Smooth muscle cell (in vitro differentiated cells): ENCODE data around the gene TGFBI. TPM values are rescaled to one million over a fixed set of nuclear protein-coding genes. Genes with fewer than 3 reads are reported as not detected.
A peak's percentile ranks its signal among the peaks of the same experiment; 100 is the strongest.

Experiments used
- DNase-seq: peaks from one replicate; lab custom pipeline; 2025; ENCODE audit not compliant: unreplicated experiment; lab: John Stamatoyannopoulos, UW
- H2AFZ ChIP-seq: fragments of 200-600 bp; sonication (generic); 2 replicates; pipeline ENCODE4 v1.6.0; 2016; ENCODE audit warnings: antibody characterized with exemption, low read depth, mild to moderate bottlenecking
- H3F3A ChIP-seq: fragments of 200-600 bp; sonication (generic); 2 replicates; pipeline ENCODE4 v1.6.0; 2017; ENCODE audit warnings: antibody characterized with exemption, low read depth
- H3K27ac ChIP-seq: fragments of 200-600 bp; sonication (generic); 2 replicates; pipeline ENCODE4 v1.5.1; 2016; ENCODE audit warnings: low read depth, mild to moderate bottlenecking
- H3K27me3 ChIP-seq: fragments of 200-600 bp; sonication (generic); 2 replicates; pipeline ENCODE4 v1.6.1; 2016; ENCODE audit warnings: low read depth, mild to moderate bottlenecking
- H3K36me3 ChIP-seq: fragments of 200-600 bp; sonication (generic); 2 replicates; pipeline ENCODE4 v1.5.1; 2016; ENCODE audit warnings: low read depth
- H3K4me1 ChIP-seq: fragments of 200-600 bp; sonication (generic); 2 replicates; pipeline ENCODE4 v1.5.1; 2016; ENCODE audit warnings: low read depth
- H3K4me2 ChIP-seq: fragments of 200-600 bp; sonication (generic); 2 replicates; pipeline ENCODE4 v1.6.0; 2016; ENCODE audit warnings: mild to moderate bottlenecking
- H3K4me3 ChIP-seq: fragments of 200-600 bp; sonication (generic); 2 replicates; pipeline ENCODE4 v1.5.1; 2016; ENCODE audit warnings: mild to moderate bottlenecking
- H3K79me2 ChIP-seq: fragments of 200-600 bp; sonication (generic); 2 replicates; pipeline ENCODE4 v1.6.0; 2016; ENCODE audit warnings: low read depth, mild to moderate bottlenecking
- H3K9ac ChIP-seq: fragments of 200-600 bp; sonication (generic); 2 replicates; pipeline ENCODE4 v1.6.0; 2016; ENCODE audit warnings: low read depth
- H3K9me3 ChIP-seq: fragments of 200-600 bp; sonication (generic); replicated peaks from 2 replicates; pipeline ENCODE4 v1.5.1; 2016; ENCODE audit warnings: low read depth
- H4K20me1 ChIP-seq: fragments of 200-600 bp; sonication (generic); 2 replicates; pipeline ENCODE4 v1.6.0; 2016; ENCODE audit warnings: low read depth
- CTCF ChIP-seq: fragments of 200-600 bp; sonication (generic); IDR thresholded peaks from 2 replicates; pipeline ENCODE4 v1.5.1; 2017; ENCODE audit warnings: borderline replicate concordance, mild to moderate bottlenecking, antibody characterized with exemption; ENCODE audit not compliant: insufficient read depth, poor library complexity, severe bottlenecking
- WGBS: methylation state at CpG from one replicate; pipeline ENCODE4 v1.1.7; 2016; ENCODE audit warnings: low lambda C conversion rate; 5-methylcytosine and 5-hydroxymethylcytosine counted together
- polyA plus RNA-seq: library from polyadenylated mRNA; unstranded; fragments of >200 nt; fragmentation: Nextera tagmentation; extraction: Ambion mirVana; gene quantifications from 2 replicates; pipeline ENCODE4 v1.2.1, GENCODE V29; 2016
- total RNA-seq: library from RNA; depleted of rRNA; stranded (reverse); fragments of >200 nt; gene quantifications from 2 replicates; pipeline ENCODE4 v1.2.3, GENCODE V29; 2014

Gene TGFBI
- total and polyA plus RNA-seq, 2 experiments from 2014 or later: 2,505 to 2,635 TPM

- Histone ChIP-seq H3K27me3 (no peaks in the 10 kb centered on the region), H3K9ac (peak overlapping the region; percentile 71), H3K79me2 (peaks cover 75% of the 10 kb centered on the region), H3K4me2 (peak overlapping the region; percentile 90), H4K20me1 (peaks cover 43% of the 10 kb centered on the region), H2AFZ (no peak overlapping the region), H3K27ac (peak overlapping the region; percentile 95), H3K36me3 (peaks cover 6% of the 10 kb centered on the region), H3F3A (peaks cover 42% of the 10 kb centered on the region), H3K9me3 (no peaks in the 10 kb centered on the region), H3K4me1 (peaks cover 37% of the 10 kb centered on the region), H3K4me3 (no peak overlapping the region)
- TF ChIP-seq CTCF: no peak
- DNase-seq: no peak
- 28% methylated on average over 2 of the region's 2 CpGs for WGBS
These were observed 3.8 kb downstream of the TGFBI start for GRCh38 chr5:136032564-136032963.

- DNase-seq: no peak
- Histone ChIP-seq H3K9me3 (no peaks in the 10 kb centered on the region), H3K4me3 (no peak overlapping the region), H3K4me2 (peak overlapping the region; percentile 90), H4K20me1 (peaks cover 43% of the 10 kb centered on the region), H2AFZ (no peak overlapping the region), H3F3A (peaks cover 42% of the 10 kb centered on the region), H3K9ac (no peak overlapping the region), H3K27me3 (no peaks in the 10 kb centered on the region), H3K27ac (peak overlapping the region; percentile 95), H3K4me1 (peaks cover 37% of the 10 kb centered on the region), H3K79me2 (peaks cover 71% of the 10 kb centered on the region), H3K36me3 (peaks cover 6% of the 10 kb centered on the region)
- TF ChIP-seq CTCF: no peak
- 0% methylated on average over 1 of the region's 1 CpG for WGBS
These were observed 4.4 kb downstream of the TGFBI start for GRCh38 chr5:136033234-136033633.

GRCh38 chr5:136033848-136034247 is 5.1 kb downstream of the TGFBI start:
- H3K79me2 ChIP-seq: peaks cover 68% of the 10 kb centered on the region
- H3K4me2 ChIP-seq: peak overlapping the region; percentile 90
- peak overlapping the region; percentile 95 for H3K27ac ChIP-seq
- no peak for DNase-seq
- peaks cover 46% of the 10 kb centered on the region for H3F3A ChIP-seq
- 71% methylated on average over 5 of the region's 5 CpGs for WGBS
- H3K4me3 ChIP-seq: no peak overlapping the region
- peaks cover 6% of the 10 kb centered on the region for H3K36me3 ChIP-seq
- H4K20me1 ChIP-seq: peaks cover 43% of the 10 kb centered on the region
- H3K9ac ChIP-seq: no peak overlapping the region
- no peaks in the 10 kb centered on the region for H3K27me3 ChIP-seq
- H3K4me1 ChIP-seq: peaks cover 34% of the 10 kb centered on the region
- no peaks in the 10 kb centered on the region for H3K9me3 ChIP-seq
- no peak for TF ChIP-seq CTCF
- H2AFZ ChIP-seq: no peak overlapping the region

GRCh38 chr5:136034492-136034891 is 5.7 kb downstream of the TGFBI start:
- TF ChIP-seq CTCF: no peak
- Histone ChIP-seq H3K9me3 (no peaks in the 10 kb centered on the region), H3K36me3 (peaks cover 6% of the 10 kb centered on the region), H3K79me2 (peaks cover 65% of the 10 kb centered on the region), H3K4me2 (peak overlapping the region; percentile 90), H3K27ac (peak overlapping the region; percentile 95), H3K9ac (no peak overlapping the region), H3K27me3 (no peaks in the 10 kb centered on the region), H3K4me3 (no peak overlapping the region), H3F3A (peaks cover 47% of the 10 kb centered on the region), H2AFZ (no peak overlapping the region), H3K4me1 (peaks cover 32% of the 10 kb centered on the region), H4K20me1 (peaks cover 41% of the 10 kb centered on the region)
- no peak for DNase-seq
- WGBS: 84% methylated on average over 1 of the region's 1 CpG
